ENCODE results near the gene SMAGP.
"Not testable (repeated sequence)": the region's sequence is repeated elsewhere in the genome, so short reads cannot be mapped to it uniquely, and the experiment has no call there.

The SMAGP gene

DNA sequence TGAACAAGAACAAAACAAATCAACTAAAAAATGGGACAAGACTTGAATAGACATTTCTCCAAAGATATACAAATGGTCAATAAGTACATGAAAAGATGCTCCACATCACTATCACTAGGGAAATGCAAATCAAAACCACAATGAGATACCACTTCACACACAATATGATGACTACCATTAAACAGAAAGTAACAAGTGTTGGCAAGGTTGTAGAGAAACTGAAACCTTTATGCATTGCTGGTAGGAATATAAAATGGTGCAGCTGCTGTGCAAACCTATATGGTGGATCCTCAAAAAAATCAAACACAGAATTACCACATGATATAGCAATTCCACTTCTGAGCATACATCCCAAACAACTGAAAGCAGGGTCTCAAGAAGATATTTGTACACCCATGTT lies 5.2 kb downstream of the SMAGP start:
- in situ Hi-C loops (cut with HindIII; ENCODE audit: low sequenced_read_pairs): no loop called here

DNA sequence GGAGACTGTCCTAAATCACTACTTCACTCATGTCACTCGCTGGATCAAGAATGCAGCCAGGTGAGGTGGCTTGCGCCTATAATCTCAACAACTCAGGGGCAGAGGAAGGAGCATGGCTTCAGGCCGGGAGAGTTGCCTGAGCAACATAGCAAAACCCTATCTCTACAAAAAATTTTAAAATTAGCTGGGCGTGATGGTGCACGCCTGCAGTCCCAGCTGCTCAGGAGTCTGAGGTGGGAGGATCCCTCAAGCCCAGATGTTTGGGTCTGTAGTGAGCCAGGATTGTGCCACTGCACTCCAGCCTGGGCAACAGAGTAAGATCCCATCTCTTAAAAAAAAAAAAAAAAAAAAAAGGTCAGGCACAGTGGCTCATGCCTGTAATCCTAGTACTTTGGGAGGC lies 5.9 kb downstream of the SMAGP start:
- in situ Hi-C loops (cut with HindIII; ENCODE audit: low sequenced_read_pairs): no loop called here

- in situ Hi-C loops (cut with HindIII; ENCODE audit: low sequenced_read_pairs): no loop called here
Measured at GRCh38 chr12:51263341-51263740, 6.9 kb downstream of the SMAGP start.

- in situ Hi-C loops (cut with HindIII; ENCODE audit: low sequenced_read_pairs): no loop called here
Measured at GRCh38 chr12:51262758-51263177, 7.4 kb downstream of the SMAGP start.

GRCh38 chr12:51259600-51259999 lies 10.6 kb downstream of the SMAGP start:
- in situ Hi-C loops (cut with HindIII; ENCODE audit: low sequenced_read_pairs): not testable (repeated sequence)

- in situ Hi-C loops (cut with HindIII; ENCODE audit: low sequenced_read_pairs): no loop called here
Measured at GRCh38 chr12:51254536-51254935, 15.7 kb downstream of the SMAGP start.

- in situ Hi-C loops (cut with HindIII; ENCODE audit: low sequenced_read_pairs): no loop called here
Measured at GRCh38 chr12:51253276-51253675, 16.9 kb downstream of the SMAGP start.

- in situ Hi-C loops (cut with HindIII; ENCODE audit: low sequenced_read_pairs): no loop called here
Measured at GRCh38 chr12:51247523-51248206, 22.6 kb downstream of the SMAGP start.

GRCh38 chr12:51246254-51246853 lies 23.9 kb downstream of the SMAGP start:
- in situ Hi-C loops (cut with HindIII; ENCODE audit: low sequenced_read_pairs): no loop called here

GRCh38 chr12:51245476-51246253 lies 24.6 kb downstream of the SMAGP start:
- in situ Hi-C loops (cut with HindIII; ENCODE audit: low sequenced_read_pairs): no loop called here

GRCh38 chr12:51244269-51244668 lies 25.9 kb downstream of the SMAGP start:
- in situ Hi-C loops (cut with HindIII; ENCODE audit: low sequenced_read_pairs): no loop called here

GRCh38 chr12:51242876-51243275 lies 27.3 kb downstream of the SMAGP start:
- in situ Hi-C loops (cut with HindIII; ENCODE audit: low sequenced_read_pairs): no loop called here

GRCh38 chr12:51242120-51242519 lies 28.1 kb downstream of the SMAGP start:
- in situ Hi-C loops (cut with HindIII; ENCODE audit: low sequenced_read_pairs): no loop called here

- in situ Hi-C loops (cut with HindIII; ENCODE audit: low sequenced_read_pairs): no loop called here
Measured at GRCh38 chr12:51240971-51241370, 29.2 kb downstream of the SMAGP start.

GRCh38 chr12:51238510-51239334 lies 31.5 kb downstream of the SMAGP start, which contains the start of gene DAZAP2:
Gene DAZAP2 (plus strand): TSS chr12:51238826. CDS start chr12:51238908, 82 bp downstream.
- in situ Hi-C loops (cut with HindIII; ENCODE audit: low sequenced_read_pairs): no loop called here

DNA sequence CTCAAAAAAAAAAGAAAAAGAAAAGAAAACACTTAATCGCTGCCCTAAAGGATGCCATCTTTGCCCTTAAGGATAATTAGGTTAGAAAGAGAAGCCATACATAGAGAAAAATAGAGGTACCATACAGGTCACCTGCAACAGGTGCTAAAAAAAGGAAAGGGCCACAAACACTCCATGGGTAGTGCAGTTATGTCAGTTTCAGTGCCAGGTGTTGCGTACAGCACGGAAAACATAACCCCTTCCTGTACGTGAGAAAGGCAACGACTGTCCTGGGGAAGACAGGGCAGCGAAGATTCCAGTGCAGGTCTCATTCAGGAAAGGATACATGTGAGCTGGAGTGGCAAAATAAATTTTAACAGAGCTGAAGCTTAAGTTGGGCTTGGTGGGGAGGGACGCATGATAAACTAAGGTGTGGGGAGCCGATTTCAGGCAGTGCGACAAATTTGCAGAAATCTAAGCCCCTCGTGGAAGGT lies 32.1 kb downstream of the SMAGP start:
- in situ Hi-C loops (cut with HindIII; ENCODE audit: low sequenced_read_pairs): no loop called here

DNA sequence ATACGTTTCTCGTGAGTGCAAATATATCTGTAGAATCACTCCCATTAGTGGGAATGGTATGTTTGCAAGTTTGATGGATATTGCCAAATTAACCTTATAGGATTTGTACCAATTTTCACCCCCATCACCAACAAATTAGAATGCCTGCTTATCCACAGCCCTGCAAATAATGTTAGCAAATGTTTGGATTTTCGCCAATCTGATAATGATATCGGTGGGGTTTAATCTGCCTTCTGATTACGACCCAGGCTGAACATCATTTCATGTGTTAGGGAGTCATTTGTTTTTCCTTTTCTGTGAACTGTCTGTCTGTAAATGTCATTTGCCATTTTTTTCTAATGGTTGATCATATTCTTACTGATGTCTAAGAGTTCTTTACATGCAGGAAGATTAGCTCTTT lies 35.7 kb downstream of the SMAGP start:
- in situ Hi-C loops (cut with HindIII; ENCODE audit: low sequenced_read_pairs): no loop called here

- in situ Hi-C loops (cut with HindIII; ENCODE audit: low sequenced_read_pairs): no loop called here
Measured at GRCh38 chr12:51232642-51233041, 37.6 kb downstream of the SMAGP start.

DNA sequence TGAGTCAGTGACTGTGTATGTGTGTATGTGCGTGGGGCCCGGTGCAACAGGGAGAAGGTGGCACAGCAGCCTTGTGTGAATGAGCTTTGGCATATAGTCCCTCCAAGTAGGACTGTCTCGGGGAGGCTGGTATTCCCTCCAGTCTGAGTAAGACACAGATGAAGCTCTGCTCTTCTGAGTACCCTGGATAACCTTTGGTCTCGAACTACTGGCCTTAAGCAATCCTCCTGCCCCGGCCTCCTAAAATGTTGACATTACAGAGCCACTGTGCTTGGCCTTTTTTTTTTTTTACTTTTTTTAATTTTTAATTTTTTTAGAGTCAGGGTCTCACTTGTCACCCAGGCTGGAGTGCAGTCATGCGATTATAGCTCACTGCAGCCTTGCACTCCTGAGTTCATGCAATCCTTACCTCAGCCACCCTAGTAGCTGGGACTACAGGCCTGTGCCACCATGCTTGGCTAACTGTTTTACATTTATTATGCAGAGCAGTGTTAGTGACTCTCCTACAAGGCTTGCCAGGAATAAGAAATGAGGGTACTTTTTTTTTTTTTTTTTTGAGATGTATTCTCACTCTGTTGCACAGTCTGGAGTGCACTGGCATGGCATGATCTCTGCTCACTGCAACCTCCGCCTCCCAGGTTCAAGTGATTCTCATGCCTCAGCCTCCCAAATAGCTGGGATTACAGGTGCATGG lies 41.0 kb downstream of the SMAGP start:
- in situ Hi-C loops (cut with HindIII; ENCODE audit: low sequenced_read_pairs): no loop called here

GRCh38 chr12:51227962-51228361 lies 42.3 kb downstream of the SMAGP start:
- in situ Hi-C loops (cut with HindIII; ENCODE audit: low sequenced_read_pairs): no loop called here

Measured in DLD1 (cell line).